GM21737 (cell line): Measurements from ENCODE around the gene TNS1.

Experiments used
- ATAC-seq: cut with Tn5 transposase; IDR thresholded peaks from one replicate; pipeline ENCODE4 v1.9.1; 2021; ENCODE audit warnings: mild to moderate bottlenecking, moderate library complexity; ENCODE audit not compliant: unreplicated experiment

TNS1 gene

DNA sequence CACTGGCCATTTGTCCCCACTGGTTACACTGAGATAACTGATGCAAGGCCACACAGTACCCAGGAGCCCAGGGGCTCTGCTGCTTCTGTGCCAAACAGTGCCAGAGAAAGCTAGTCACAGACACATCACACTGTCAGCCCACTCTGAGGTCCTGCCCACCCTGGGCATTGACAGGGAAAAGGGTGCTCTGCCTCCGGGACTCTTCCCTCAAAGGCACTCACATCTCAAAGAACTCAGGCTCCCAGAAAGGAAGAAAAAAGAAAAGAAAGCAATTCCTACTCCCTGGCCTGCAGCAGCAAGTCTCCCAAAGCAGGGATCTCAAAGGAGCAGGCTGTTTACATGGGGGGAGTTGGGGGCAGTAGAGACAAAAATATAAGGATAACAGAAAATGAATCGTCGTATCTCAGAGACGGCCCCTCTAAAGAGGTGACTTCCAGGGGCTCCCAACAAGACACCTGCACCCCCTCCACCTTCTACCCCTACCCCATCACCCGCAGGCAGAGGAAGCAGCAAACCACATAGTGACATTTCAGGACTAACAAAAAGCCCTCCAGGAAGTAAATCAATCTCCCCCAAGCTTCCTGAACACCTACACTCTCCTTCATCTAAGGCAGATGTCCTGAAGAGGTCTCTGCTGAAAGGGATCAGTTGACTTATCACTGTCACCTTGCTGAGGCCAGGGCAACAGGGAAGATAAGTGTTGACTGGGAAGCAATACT lies 247.6 kb downstream of the TNS1 start:
- ATAC-seq, result no peak

DNA sequence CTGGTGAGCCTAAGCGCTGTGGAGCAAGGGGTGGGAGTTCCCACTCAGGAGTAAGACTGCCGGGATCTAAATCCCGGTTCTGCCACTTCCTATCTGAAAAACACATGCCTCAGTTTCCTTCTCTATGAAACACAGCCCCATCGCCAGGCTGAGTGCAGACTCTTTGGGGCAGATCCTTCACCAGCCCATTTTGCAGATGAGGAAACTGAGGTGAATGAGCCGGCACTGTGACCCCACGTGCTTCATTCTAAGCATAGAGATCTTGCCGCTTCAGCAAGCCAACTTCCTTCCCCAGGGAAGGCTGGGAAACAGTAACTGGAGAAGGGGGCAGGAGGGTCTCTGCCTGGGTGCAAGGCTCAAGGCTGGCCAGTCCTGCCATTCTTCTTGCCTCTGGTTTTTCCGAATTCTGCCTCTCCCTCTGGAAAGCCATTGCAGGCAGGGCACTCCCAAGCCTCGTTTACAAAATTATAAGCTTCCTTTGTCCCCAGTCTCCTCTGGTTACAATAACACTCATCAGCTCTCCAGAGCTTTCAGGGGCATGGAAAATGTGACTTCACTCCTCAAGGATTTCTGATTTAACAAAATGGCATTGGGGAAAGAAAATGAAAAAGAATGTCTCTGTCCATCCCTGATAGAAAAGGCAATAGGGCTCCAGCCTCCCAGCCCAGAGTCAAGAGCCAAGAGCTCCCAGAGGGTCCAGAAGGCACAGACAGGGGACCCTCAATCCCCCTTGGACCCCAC lies 249.2 kb downstream of the TNS1 start:
- ATAC-seq, result no peak

DNA sequence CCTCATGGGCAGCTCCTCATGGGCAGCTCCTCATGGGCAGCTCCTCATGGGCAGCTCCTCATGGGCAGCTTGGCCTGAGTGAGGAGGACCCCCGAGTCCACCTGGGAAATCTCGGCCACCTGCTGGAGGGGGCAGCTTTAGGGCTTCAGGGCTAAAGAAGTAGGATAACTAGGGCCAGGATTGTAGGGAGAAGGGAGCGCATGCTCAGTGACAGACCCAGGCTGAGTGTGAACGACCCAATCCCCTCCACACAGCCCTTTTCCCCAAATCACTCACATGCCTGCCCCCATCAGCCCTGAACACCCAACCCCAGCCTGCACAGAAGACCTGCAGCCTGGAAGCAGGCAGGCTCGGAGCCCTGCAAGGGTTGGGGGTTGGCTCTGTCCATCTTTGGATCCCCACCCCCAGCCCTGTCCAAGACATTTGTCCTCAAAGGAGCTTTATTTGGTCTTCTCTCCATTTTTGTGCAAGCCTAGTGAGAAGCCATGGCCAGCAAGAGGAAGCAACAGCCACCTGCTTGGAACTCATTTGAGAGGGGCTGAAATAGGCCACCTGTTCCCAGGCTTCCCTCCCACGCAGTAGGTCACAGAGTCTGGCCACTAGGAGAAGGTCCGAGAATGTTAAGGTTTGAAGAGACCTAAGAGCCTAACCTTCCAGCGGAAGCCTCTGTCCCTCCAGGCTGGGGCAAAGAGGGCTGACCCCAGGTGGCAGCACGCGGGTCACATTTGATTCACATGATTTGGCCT lies 249.9 kb downstream of the TNS1 start:
- no peak for ATAC-seq

DNA sequence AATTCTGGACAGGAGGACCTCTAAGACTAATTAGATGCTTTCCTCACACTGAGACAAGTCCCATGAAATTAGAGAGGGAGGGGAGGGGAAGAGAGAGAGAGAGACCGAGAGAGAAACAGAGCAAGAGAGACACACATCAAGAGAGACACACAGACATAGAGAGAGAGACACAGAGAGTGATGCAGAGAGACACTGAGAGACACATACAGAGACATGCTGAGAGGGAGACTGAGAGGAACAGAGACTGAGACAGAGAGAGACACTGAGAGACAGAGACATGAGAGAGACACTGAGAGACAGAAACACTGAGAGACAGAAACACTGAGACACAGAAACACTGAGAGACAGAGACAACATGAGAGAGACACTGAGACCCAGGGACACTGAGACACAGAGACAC lies 250.8 kb downstream of the TNS1 start:
- no peak for ATAC-seq

DNA sequence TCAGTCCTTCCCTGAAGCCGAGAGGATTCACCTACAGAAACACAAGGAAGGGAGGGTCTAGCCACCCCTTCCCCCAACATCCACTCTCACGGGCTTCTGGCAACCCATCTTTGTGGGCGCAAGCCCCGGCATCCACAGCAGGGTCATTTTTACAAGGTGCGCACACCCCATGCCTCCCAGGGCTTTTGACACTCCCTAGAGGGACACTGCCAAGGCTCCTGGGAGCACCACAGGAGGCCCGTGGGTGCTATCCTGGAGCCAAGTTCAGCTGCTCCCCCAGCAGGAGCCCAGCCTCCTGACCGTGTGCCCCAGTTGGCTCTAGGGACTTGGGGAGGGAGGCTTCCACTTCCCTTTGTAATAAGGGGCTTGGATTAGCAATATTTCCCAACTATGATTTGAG lies 251.6 kb downstream of the TNS1 start:
- ATAC-seq, result no peak
